Measurements from ENCODE around the gene BCLAF3.

BCLAF3 gene

DNA sequence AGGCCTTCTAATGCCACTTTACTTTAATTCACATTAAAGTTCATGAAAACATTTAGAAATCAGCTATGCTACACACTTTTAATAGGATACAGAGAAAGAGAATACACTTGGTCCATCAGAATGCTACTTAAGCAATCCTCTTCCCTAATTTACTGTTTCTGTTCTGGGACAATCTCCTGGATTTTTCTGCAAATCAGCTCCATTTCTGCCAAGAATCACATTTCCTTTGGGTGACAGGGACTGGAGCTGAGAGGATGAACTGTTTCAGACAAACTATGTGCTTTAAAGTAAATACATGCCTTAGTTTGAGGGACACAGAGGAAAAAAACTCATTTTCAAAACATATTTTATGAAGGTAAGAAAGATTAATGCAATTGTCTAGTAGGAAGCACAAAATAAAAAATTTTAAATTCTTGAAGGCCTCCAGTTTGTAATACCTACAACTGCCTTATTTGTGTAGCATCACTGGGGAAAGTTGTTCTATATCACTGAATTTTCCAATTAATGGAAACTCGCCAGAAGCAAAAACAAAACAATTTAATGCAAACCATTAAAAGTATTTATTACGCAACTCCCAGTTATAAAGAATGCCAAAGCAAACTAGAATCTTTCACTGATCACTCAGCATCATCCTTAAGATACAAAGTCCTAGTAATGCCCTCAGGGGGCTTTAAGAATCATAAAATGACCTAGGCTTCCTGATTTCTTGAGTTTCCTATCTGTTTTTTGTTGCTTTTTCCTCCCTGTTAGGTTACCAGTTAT lies 36.3 kb downstream of the BCLAF3 start:
- no peaks in the 10 kb centered on the region for H3K9me3 Mint-ChIP-seq
- no peak overlapping the region for H3K27ac Mint-ChIP-seq
- ATAC-seq, result no peak
- peaks cover 10% of the 10 kb centered on the region for H3K36me3 Mint-ChIP-seq
- no peaks in the 10 kb centered on the region for H3K4me1 Mint-ChIP-seq
- H3K4me3 Mint-ChIP-seq, result no peak overlapping the region
- DNase-seq (ENCODE audit: low spot score in 2 of 2), result no peak

DNA sequence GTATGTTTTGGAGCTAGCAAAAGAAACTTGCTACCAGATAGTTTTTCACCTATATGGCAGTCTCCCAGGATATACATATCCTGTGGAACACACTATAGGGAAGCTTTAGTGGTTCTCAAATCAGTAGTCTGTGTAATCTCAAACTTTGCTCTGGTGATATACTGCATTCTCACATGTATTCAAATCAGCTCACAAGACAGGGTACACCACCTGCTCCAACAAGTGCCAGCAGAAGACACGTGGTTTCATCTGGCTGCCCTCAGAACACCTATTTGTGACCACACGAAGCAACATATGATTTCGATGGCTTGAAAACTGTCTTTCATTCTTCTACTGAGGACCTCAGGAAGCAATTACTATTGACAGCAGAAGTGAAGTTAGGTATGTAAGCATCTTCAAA lies 37.7 kb downstream of the BCLAF3 start:
- ATAC-seq (no peak), DNase-seq (ENCODE audit: low spot score in 2 of 2) (no peak)
- Mint-ChIP-seq H3K4me1 (no peaks in the 10 kb centered on the region), H3K27ac (no peak overlapping the region), H3K36me3 (peaks cover 23% of the 10 kb centered on the region), H3K4me3 (no peak overlapping the region), H3K9me3 (no peaks in the 10 kb centered on the region)

- Mint-ChIP-seq H3K4me3 (no peak overlapping the region), H3K9me3 (no peaks in the 10 kb centered on the region), H3K4me1 (no peaks in the 10 kb centered on the region), H3K36me3 (peaks cover 29% of the 10 kb centered on the region), H3K27ac (no peak overlapping the region)
- ATAC-seq (no peak), DNase-seq (ENCODE audit: low spot score in 2 of 2) (no peak)
Observed at GRCh38 chrX:19949340-19949739, 41.5 kb downstream of the BCLAF3 start.

DNA sequence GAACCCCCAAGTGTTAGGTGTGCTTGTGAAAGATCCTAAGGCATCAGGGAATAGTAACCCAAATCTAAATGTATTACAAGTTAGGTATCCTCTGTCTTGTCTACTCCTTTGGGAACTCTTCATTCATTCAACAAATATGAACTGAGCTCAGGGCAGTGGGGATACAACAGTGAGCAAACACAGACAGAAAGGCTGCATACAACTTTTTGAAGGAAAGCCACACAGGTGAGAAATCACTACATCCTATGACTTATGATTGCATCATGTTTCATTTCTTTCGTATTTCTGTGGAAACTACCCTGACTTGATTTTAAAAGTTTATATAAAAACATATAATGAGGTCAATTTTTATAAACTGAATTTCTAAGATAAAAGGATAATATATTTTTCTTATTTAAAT lies 43.2 kb downstream of the BCLAF3 start:
- H3K9me3 Mint-ChIP-seq, result no peaks in the 10 kb centered on the region
- no peak overlapping the region for H3K27ac Mint-ChIP-seq
- H3K4me3 Mint-ChIP-seq, result no peak overlapping the region
- no peaks in the 10 kb centered on the region for H3K4me1 Mint-ChIP-seq
- no peak for DNase-seq (ENCODE audit: low spot score in 2 of 2)
- ATAC-seq, result no peak
- H3K36me3 Mint-ChIP-seq, result peaks cover 24% of the 10 kb centered on the region
